HG02759 (cell line): ENCODE data around the gene BAK1.
A peak's percentile ranks its signal among the peaks of the same experiment; 100 is the strongest.

Experiments
- ATAC-seq: cut with Tn5 transposase; IDR thresholded peaks from one replicate; pipeline ENCODE4 v1.9.1; 2021; ENCODE audit warnings: mild to moderate bottlenecking, moderate library complexity; ENCODE audit not compliant: unreplicated experiment

Gene BAK1

DNA sequence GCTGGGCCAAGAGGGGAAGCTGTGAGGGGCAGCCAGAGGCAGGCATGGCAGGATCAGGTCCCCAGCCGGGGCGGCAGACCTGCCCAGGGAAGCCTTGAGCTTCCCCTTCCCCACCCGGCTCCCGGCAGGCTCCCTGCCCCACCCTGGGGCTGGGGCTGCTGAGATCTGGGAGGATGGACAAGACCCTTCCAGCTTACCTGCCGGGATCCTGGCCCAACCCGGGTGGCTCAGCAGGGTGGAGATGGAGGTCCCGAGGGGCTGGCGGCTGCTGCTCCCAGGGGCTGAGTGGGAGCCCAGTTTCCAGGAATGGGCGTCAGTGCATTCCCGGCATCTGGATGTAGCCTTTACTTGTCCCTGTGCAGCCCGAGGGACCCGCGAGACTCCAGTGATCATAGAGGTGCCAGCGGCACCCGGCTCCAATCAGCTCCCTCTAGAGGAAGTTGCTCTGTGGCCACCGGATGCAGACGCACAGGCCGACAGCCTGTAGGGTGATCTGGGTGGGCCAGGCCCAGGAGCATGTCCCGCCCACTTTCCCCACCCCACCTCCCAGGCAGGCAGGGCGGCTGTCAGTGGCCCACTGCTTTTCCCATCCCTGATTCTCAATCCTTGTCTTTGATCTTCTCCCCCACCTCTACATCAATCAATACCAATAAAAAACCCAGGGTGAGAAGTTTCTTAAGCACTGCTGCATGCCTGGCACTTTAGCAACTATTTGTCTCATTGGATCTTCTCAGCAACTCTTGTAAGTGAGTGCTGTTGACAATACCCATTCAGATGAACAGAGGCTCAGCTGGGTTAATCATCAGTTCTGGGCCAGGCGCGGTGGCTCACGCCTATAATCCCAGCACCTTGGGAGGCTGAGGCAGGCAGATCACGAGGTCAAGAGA is at the start of gene BAK1:
BAK1 (minus strand) TSS at position 449 of the 887 bp plus-strand sequence. CDS start 2,672 bp downstream, outside the sequence.
- peak; percentile 94 for ATAC-seq

DNA sequence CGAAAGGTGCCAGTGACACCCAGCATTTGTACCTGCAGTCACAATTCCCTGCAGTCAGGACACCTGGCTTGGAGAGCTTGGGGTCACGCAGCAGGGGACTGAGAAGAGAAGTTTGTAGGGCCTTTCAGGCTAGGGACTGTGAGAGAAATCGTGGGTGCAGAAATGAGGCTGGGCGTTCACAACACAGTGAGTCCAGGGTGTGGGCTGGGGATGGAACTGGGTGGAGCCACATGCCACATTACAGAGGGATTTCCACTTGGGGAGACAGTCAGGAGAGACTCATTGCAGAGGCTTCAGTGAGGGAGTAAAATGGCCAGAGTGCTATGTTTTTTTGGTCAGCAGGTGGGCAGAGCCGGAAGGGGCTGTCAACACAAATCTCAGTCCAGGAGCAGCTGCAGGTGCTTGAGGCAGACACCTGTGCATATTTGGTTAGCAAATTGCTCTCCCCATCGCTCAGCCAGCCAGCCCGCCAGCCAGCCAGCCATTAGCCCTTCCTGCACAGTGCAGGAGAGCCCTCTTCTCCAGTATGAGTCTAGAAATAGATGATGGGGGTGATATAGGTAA is 48.4 kb upstream of the BAK1 start:
- ATAC-seq = no peak

- no peak for ATAC-seq
These were observed 47.8 kb upstream of the BAK1 start for GRCh38 chr6:33627876-33628275.

GRCh38 chr6:33624856-33625255 is 44.8 kb upstream of the BAK1 start:
- no peak for ATAC-seq

- no peak for ATAC-seq
These were observed 43.9 kb upstream of the BAK1 start for GRCh38 chr6:33623895-33624381.

DNA sequence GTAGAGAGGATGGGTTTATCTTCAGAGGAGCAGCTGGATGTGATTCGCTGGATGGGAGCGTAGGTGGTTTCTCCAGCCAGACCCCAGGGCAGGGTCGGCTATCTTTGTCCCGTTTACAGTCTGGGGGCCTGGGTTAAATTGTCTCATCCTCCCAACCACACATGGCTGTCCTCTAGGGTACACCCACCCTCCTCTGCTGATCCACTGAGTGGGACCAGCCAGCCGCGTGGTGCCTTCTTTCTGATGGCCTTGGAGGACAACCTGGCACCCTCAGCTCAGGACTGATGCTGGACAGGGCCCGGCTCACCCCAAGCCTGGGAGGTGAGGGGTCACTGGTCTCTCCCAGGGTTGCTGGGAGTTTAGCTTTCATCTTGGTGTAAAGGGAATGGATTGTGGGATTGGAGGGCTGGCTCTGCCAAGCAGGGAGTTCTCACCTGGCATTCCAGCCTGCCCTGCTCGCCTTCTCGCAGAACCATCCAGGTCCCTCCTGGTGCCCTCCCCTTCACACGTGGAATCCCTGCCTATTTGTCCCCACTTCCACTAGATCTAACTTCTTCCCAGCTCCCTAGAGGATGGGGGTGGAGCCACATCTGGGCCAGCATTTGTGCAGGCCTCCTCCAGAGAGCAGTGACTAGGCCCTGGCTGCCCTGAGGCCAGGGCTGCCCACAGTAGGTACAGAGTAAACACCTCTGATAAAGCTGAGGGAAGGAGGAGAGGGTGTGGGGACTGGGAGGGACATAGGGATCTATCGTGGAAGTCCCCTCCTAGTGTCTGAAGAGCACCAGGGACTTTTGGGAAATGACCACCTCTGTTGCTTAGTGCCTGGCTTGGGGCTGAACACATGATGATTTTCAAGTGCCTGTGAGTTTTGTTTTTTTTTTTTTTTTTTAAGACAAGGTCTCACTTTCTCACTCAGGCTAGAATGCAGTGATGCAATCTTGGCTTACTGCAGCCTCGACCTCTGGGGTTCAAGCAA is 42.7 kb upstream of the BAK1 start:
- ATAC-seq = no peak

DNA sequence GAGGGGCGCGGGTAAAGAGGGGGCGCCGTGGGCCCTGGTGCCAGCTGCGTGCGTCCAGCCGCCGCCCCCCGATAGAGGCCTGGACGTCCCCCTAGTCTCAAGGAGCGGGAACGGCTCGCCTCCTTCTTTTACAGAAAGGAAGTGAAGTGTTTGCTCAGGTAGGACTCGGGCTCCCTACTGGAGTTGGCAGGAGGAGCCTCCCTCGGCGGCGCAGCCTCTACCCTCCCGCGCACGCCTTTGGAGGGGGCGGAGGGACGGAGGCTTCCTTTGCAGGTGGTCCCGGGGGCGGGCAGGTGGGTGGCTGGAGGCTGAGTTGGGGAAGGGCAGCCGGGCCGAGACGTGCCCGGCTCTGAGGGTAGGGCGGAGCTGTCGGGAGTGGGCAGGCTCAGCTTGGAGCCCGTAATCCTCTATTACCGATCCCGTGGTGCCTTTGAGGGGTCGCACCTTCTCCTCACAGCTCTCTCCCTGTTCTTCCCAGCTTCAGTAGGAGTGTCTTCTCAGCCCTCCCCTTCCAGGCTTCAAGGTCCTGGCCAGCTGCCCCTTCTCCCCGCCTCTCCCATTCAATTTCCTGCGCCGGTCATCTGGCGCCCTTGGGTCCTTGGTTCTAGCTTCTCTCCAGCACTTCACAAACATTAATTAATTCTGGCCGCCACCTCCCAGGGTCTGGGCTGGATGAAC is 41.8 kb upstream of the BAK1 start:
- peak; percentile 34 for ATAC-seq

DNA sequence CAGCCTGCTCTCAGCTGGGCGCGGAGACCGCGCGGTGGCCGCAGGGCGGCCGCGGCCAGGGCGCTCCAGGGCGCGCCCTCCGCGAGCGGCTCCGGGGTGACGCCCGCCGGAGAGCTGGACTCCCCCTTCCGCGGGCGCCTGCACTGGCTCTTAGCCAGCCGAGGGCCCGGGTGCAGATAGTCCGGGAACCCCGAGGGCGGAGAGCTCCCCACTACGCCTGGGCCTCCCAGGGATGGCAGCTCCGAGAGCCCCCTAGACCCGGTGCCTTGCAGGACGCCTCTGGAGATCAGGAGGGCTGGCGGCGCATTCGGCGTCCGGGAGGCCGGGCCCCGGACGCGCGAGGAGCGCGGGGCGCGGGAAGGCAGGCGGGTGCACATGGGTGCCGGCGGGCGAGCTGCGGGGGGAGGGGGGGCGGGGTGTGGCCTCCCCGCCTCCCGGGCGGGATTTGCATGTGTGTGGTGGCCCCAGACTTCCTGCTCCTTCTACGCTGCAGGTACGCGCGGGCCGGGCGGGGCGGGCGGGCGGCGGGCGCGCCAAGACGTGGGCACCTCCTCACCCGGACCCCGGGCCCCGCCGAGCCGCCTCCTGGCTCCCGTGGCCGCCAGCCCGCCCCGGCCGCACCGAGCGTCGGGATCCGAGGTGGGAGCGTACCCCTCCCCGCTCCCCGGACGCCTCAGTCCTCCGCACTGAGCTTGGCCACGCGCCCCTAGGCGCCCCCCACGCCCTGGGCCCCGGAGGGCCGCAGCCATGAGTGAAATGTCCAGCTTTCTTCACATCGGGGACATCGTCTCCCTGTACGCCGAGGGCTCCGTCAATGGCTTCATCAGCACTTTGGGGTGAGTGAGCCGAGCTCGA is 41.0 kb upstream of the BAK1 start, which contains the start of gene ITPR3:
ITPR3 (plus strand) TSS at position 467 of the 855 bp plus-strand sequence; CDS start at position 748, 281 bp downstream.
- ATAC-seq = peak; percentile 81

GRCh38 chr6:33620158-33620855 is 40.2 kb upstream of the BAK1 start:
- ATAC-seq = no peak

GRCh38 chr6:33619166-33619840 is 39.2 kb upstream of the BAK1 start:
- ATAC-seq = no peak

- ATAC-seq = no peak
These were observed 36.8 kb upstream of the BAK1 start for GRCh38 chr6:33616913-33617312.

- ATAC-seq = no peak
These were observed 36.0 kb upstream of the BAK1 start for GRCh38 chr6:33616113-33616512.

- no peak for ATAC-seq
These were observed 33.7 kb upstream of the BAK1 start for GRCh38 chr6:33613795-33614168.

DNA sequence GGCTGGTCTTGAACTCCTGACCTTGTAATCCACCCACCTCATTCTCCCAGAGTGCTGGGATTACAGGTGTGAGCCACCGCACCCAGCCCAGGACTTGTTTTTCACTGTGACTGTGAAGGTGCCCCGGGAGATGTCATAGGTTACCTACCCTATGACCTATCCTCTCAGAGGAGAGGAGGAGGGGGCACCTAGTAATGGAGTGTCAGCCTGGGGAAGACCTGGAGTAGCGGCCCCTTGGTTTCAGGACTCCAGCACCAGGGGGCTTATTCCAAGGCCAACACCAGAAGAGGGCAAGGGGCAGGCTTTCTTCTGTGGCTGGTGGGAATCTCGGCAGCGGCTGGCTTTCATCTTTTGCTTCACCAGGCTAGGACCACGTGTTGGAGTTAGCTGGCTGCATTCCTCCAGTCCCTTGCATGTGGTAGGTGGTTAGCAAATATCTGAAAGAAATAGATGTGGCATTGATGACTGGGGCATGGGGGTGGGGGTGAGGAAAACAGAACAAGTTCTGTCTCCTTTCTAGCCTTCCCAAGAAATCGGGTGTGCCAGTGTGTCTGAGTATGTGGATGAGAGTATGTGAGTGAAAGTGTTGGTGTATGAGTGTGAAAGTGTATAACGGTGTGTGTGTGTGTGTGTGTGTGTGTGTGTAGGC is 33.2 kb upstream of the BAK1 start:
- no peak for ATAC-seq

- no peak for ATAC-seq
These were observed 31.0 kb upstream of the BAK1 start for GRCh38 chr6:33610779-33611732.

- ATAC-seq = no peak
These were observed 30.0 kb upstream of the BAK1 start for GRCh38 chr6:33610067-33610466.

GRCh38 chr6:33609528-33609927 is 29.5 kb upstream of the BAK1 start:
- ATAC-seq = no peak
